Keratinocyte (primary cell): Measurements from ENCODE around the gene TNNI3.

Source experiments
- CTCF ChIP-seq, 3 experiments: IDR thresholded peaks in 1 of 3; conservative IDR thresholded peaks in 1 of 3; optimal IDR thresholded peaks in 1 of 3; 2 replicates in 2 of 3; 3 replicates in 1 of 3; pipeline versions ENCODE3 to v1.5.1; 2011; ENCODE audit warnings: low read length in 3 of 3, mild to moderate bottlenecking in 3 of 3, moderate library complexity in 2 of 3, control low read depth in 1 of 3, inconsistent platforms in 1 of 3; ENCODE audit not compliant: insufficient read depth in 2 of 3; ENCODE audit errors: extremely low read depth in 1 of 3
- EZH2 ChIP-seq: IDR thresholded peaks from one replicate; pipeline ENCODE4 v1.6.1; 2012; ENCODE audit warnings: inconsistent platforms, mild to moderate bottlenecking, low read length, moderate library complexity

- TF ChIP-seq CTCF (optimal IDR thresholded peaks at IDR 0.05 in 1 of 3, IDR thresholded peaks at IDR 0.05 in 1 of 3, conservative IDR thresholded peaks at IDR 0.05 in 1 of 3; ENCODE audit: extremely low read depth in 1 of 3, insufficient read depth in 2 of 3, low read length in 3 of 3) (no peak), EZH2 (no peak)
Observed at GRCh38 chr19:55197528-55197927, 40.0 kb upstream of the TNNI3 start.
